GM23338 (cell line): ENCODE measurements around the gene KLF1. TPM values are rescaled to one million over a fixed set of nuclear protein-coding genes. Genes with fewer than 3 reads are reported as not detected.

Source experiments
- ATAC-seq: fragments of 200-7000 bp; cut with Tn5 transposase; 3 replicates; pipeline ENCODE4 v1.9.1; 2020
- DNase-seq: peaks from one replicate; pipeline ENCODE4 v3.0.0-alpha.2; 2015; ENCODE audit warnings: low spot score
- H2AFZ ChIP-seq: fragments of 200-600 bp; sonication (generic); 2 replicates; pipeline ENCODE4 v1.8.0; 2016; ENCODE audit warnings: antibody characterized with exemption, mild to moderate bottlenecking, moderate library complexity
- H3F3A ChIP-seq: fragments of 200-600 bp; sonication (generic); replicated peaks from 2 replicates; pipeline ENCODE4 v1.8.0; 2017; ENCODE audit warnings: antibody characterized with exemption, mixed run types, low read depth
- H3K27ac ChIP-seq: fragments of 200-600 bp; sonication (generic); 2 replicates; pipeline ENCODE4 v1.6.1; 2016; ENCODE audit warnings: low read depth
- H3K27me3 ChIP-seq: fragments of 200-600 bp; sonication (generic); 2 replicates; pipeline ENCODE4 v1.8.0; 2016; ENCODE audit warnings: mild to moderate bottlenecking, mixed run types, moderate library complexity; ENCODE audit not compliant: insufficient read depth
- H3K36me3 ChIP-seq: fragments of 200-600 bp; sonication (generic); 2 replicates; pipeline ENCODE4 v1.8.0; 2016; ENCODE audit warnings: mild to moderate bottlenecking; ENCODE audit not compliant: insufficient read depth
- H3K4me1 ChIP-seq: fragments of 200-600 bp; sonication (generic); 2 replicates; pipeline ENCODE4 v1.8.0; 2016; ENCODE audit warnings: mild to moderate bottlenecking, moderate library complexity; ENCODE audit not compliant: insufficient read depth
- H3K4me2 ChIP-seq: fragments of 200-600 bp; sonication (generic); 2 replicates; pipeline ENCODE4 v1.7.1; 2017; ENCODE audit warnings: mixed run types
- H3K4me3 ChIP-seq: fragments of 200-600 bp; sonication (generic); 2 replicates; pipeline ENCODE4 v1.6.1; 2016; ENCODE audit warnings: mixed run types
- H3K79me2 ChIP-seq: fragments of 200-600 bp; sonication (generic); replicated peaks from 2 replicates; pipeline ENCODE4 v1.8.0; 2017; ENCODE audit warnings: mild to moderate bottlenecking; ENCODE audit not compliant: insufficient read depth
- H3K9me2 ChIP-seq: fragments of 200-600 bp; sonication (generic); 2 replicates; pipeline ENCODE4 v1.8.0; 2017; ENCODE audit not compliant: insufficient read depth
- H4K20me1 ChIP-seq: fragments of 200-600 bp; sonication (generic); replicated peaks from 2 replicates; pipeline ENCODE4 v1.8.0; 2017; ENCODE audit warnings: mild to moderate bottlenecking; ENCODE audit not compliant: insufficient read depth
- H3K27ac Mint-ChIP-seq: 2 replicates; pipeline ENCODE4 v1.8.0; 2020; ENCODE audit warnings: inconsistent platforms, mild to moderate bottlenecking, moderate library complexity, mixed read lengths
- H3K27me3 Mint-ChIP-seq: 3 replicates; pipeline ENCODE4 v1.8.0; 2022; ENCODE audit warnings: low read depth, mild to moderate bottlenecking, moderate library complexity, mixed read lengths, inconsistent platforms; ENCODE audit not compliant: insufficient read depth, poor library complexity
- H3K36me3 Mint-ChIP-seq: 3 replicates; pipeline ENCODE4 v1.8.0; 2021; ENCODE audit warnings: low read depth, mild to moderate bottlenecking, inconsistent platforms, moderate library complexity, mixed read lengths
- H3K4me1 Mint-ChIP-seq: 3 replicates; pipeline ENCODE4 v1.8.0; 2020; ENCODE audit warnings: mild to moderate bottlenecking, inconsistent platforms, mixed read lengths
- H3K4me3 Mint-ChIP-seq: 3 replicates; pipeline ENCODE4 v1.8.0; 2021; ENCODE audit warnings: moderate library complexity, mild to moderate bottlenecking, inconsistent platforms, mixed read lengths
- H3K9me3 Mint-ChIP-seq: 3 replicates; pipeline ENCODE4 v1.8.0; 2020; ENCODE audit warnings: moderate library complexity, mild to moderate bottlenecking, inconsistent platforms, mixed read lengths
- CREB1 ChIP-seq: fragments of 250-450 bp; sonication (Bioruptor Pico); IDR thresholded peaks from 2 replicates; pipeline ENCODE4 v1.5.0; 2020; ENCODE audit warnings: low read depth, mild to moderate bottlenecking, moderate library complexity
- EZH2 ChIP-seq: fragments of 200-600 bp; sonication (generic); IDR thresholded peaks from one replicate; pipeline ENCODE4 v1.8.0; 2017; ENCODE audit warnings: antibody characterized with exemption, mild to moderate bottlenecking, low read depth; ENCODE audit not compliant: unreplicated experiment
- EZH2phosphoT487 ChIP-seq: fragments of 200-600 bp; sonication (generic); IDR thresholded peaks from one replicate; pipeline ENCODE4 v1.8.1; 2018; ENCODE audit warnings: antibody characterized with exemption; ENCODE audit not compliant: unreplicated experiment
- JUNB ChIP-seq: IDR thresholded peaks from one replicate; pipeline ENCODE4 v1.6.1; 2016; ENCODE audit warnings: antibody characterized with exemption; ENCODE audit not compliant: unreplicated experiment
- NANOG ChIP-seq: IDR thresholded peaks from 2 replicates; pipeline ENCODE4 v1.6.1; 2016; ENCODE audit warnings: antibody characterized with exemption, borderline replicate concordance
- POLR2AphosphoS5 ChIP-seq: IDR thresholded peaks from 2 replicates; pipeline ENCODE4 v1.6.1; 2016; ENCODE audit warnings: antibody characterized with exemption, low read depth
- STAT1 ChIP-seq: IDR thresholded peaks from one replicate; pipeline ENCODE4 v1.6.1; 2016; ENCODE audit warnings: antibody characterized with exemption; ENCODE audit not compliant: unreplicated experiment
- ZNF114 ChIP-seq: fragments of 250-450 bp; sonication (Bioruptor Pico); IDR thresholded peaks from 2 replicates; pipeline ENCODE4 v1.5.0; 2020; ENCODE audit warnings: mild to moderate bottlenecking, moderate library complexity
- ZNF331 ChIP-seq: fragments of 250-450 bp; sonication (Bioruptor Pico); IDR thresholded peaks from 2 replicates; pipeline ENCODE4 v1.5.0; 2020; ENCODE audit warnings: low read depth, mild to moderate bottlenecking, moderate library complexity
- polyA plus RNA-seq: library from polyadenylated mRNA; unstranded; fragments of >200 nt; fragmentation: Nextera tagmentation; extraction: Ambion mirVana; gene quantifications from 2 replicates; pipeline ENCODE4 v1.2.1, GENCODE V29; 2016
- total RNA-seq: library from RNA; depleted of rRNA; stranded (reverse); fragments of >200 nt; shearing (Covaris generic); gene quantifications from 2 replicates; pipeline ENCODE4 v1.2.3, GENCODE V29; 2014
- TF ChIP-seq, protein P1 (sequence below): IDR thresholded peaks from 2 replicates; pipeline ENCODE4 v1.6.1; 2016; ENCODE audit warnings: antibody characterized with exemption
- TF ChIP-seq, protein P2 (sequence below): IDR thresholded peaks from one replicate; pipeline ENCODE4 v1.6.1; 2018; ENCODE audit warnings: antibody characterized with exemption; ENCODE audit not compliant: unreplicated experiment
- TF ChIP-seq, protein P3 (sequence below): fragments of 250-450 bp; sonication (Bioruptor Pico); IDR thresholded peaks from 2 replicates; pipeline ENCODE4 v1.5.0; 2020; ENCODE audit warnings: mild to moderate bottlenecking, moderate library complexity
- TF ChIP-seq, protein P4 (sequence below), 2 experiments: fragments of 200-600 bp in 1 of 2; sonication (generic) in 1 of 2; conservative IDR thresholded peaks; 2 replicates each; pipeline versions ENCODE4 v1.5.1 to v1.6.1; 2016 to 2017; ENCODE audit warnings: antibody characterized with exemption in 2 of 2, low read depth in 2 of 2, mild to moderate bottlenecking in 2 of 2, moderate library complexity in 1 of 2

Gene KLF1
- total and polyA plus RNA-seq, 2 experiments from 2014 or later: 0.74 to 1.1 TPM

DNA sequence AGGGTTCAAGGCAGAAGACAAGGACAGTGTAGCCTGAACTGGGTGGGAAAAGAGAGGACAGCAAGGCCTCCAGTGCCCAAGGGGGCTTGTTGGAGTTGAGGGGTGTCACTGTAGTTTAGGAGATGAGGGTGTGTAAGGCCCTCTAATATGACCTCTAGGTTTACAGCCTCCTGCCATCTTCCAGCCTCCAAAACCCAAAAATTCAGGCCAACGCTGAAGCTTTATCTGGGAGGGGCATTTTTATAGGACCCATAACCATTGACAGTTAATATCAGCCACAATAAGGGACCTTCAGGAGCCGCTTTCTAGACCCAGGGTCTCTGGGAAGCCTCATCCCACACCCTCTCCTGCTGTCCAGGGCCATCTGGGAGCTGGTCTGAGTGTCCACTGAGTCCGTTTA is 2.8 kb downstream of the KLF1 start:
- H3K27me3 ChIP-seq: peaks cover 23% of the 10 kb centered on the region
- no peak overlapping the region for H3K27ac ChIP-seq
- H3K27ac Mint-ChIP-seq: no peak overlapping the region
- peaks cover 3% of the 10 kb centered on the region; the same call in 1 of the 2 replicates for H3K4me1 ChIP-seq
- H3K36me3 ChIP-seq: no peaks in the 10 kb centered on the region
- no peaks in the 10 kb centered on the region for H3K79me2 ChIP-seq
- DNase-seq (no peak), ATAC-seq (no peak)
- H2AFZ ChIP-seq: no peak overlapping the region
- H3K4me1 Mint-ChIP-seq: peaks cover 17% of the 10 kb centered on the region
- H3K9me3 Mint-ChIP-seq: peaks cover 22% of the 10 kb centered on the region
- H3K4me3 Mint-ChIP-seq: no peak overlapping the region; the same call in 2 of the 3 replicates
- TF ChIP-seq NANOG (no peak), POLR2AphosphoS5 (no peak), STAT1 (no peak), ZNF114 (CRISPR knock-in tag) (no peak), JUNB (no peak), ZNF331 (no peak), EZH2 (no peak), CREB1 (CRISPR knock-in tag) (no peak), EZH2phosphoT487 (no peak)
- TF ChIP-seq, protein P1, sequence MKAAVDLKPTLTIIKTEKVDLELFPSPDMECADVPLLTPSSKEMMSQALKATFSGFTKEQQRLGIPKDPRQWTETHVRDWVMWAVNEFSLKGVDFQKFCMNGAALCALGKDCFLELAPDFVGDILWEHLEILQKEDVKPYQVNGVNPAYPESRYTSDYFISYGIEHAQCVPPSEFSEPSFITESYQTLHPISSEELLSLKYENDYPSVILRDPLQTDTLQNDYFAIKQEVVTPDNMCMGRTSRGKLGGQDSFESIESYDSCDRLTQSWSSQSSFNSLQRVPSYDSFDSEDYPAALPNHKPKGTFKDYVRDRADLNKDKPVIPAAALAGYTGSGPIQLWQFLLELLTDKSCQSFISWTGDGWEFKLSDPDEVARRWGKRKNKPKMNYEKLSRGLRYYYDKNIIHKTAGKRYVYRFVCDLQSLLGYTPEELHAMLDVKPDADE: no peak
- TF ChIP-seq, protein P2, sequence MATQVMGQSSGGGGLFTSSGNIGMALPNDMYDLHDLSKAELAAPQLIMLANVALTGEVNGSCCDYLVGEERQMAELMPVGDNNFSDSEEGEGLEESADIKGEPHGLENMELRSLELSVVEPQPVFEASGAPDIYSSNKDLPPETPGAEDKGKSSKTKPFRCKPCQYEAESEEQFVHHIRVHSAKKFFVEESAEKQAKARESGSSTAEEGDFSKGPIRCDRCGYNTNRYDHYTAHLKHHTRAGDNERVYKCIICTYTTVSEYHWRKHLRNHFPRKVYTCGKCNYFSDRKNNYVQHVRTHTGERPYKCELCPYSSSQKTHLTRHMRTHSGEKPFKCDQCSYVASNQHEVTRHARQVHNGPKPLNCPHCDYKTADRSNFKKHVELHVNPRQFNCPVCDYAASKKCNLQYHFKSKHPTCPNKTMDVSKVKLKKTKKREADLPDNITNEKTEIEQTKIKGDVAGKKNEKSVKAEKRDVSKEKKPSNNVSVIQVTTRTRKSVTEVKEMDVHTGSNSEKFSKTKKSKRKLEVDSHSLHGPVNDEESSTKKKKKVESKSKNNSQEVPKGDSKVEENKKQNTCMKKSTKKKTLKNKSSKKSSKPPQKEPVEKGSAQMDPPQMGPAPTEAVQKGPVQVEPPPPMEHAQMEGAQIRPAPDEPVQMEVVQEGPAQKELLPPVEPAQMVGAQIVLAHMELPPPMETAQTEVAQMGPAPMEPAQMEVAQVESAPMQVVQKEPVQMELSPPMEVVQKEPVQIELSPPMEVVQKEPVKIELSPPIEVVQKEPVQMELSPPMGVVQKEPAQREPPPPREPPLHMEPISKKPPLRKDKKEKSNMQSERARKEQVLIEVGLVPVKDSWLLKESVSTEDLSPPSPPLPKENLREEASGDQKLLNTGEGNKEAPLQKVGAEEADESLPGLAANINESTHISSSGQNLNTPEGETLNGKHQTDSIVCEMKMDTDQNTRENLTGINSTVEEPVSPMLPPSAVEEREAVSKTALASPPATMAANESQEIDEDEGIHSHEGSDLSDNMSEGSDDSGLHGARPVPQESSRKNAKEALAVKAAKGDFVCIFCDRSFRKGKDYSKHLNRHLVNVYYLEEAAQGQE: no peak
- TF ChIP-seq, protein P3, sequence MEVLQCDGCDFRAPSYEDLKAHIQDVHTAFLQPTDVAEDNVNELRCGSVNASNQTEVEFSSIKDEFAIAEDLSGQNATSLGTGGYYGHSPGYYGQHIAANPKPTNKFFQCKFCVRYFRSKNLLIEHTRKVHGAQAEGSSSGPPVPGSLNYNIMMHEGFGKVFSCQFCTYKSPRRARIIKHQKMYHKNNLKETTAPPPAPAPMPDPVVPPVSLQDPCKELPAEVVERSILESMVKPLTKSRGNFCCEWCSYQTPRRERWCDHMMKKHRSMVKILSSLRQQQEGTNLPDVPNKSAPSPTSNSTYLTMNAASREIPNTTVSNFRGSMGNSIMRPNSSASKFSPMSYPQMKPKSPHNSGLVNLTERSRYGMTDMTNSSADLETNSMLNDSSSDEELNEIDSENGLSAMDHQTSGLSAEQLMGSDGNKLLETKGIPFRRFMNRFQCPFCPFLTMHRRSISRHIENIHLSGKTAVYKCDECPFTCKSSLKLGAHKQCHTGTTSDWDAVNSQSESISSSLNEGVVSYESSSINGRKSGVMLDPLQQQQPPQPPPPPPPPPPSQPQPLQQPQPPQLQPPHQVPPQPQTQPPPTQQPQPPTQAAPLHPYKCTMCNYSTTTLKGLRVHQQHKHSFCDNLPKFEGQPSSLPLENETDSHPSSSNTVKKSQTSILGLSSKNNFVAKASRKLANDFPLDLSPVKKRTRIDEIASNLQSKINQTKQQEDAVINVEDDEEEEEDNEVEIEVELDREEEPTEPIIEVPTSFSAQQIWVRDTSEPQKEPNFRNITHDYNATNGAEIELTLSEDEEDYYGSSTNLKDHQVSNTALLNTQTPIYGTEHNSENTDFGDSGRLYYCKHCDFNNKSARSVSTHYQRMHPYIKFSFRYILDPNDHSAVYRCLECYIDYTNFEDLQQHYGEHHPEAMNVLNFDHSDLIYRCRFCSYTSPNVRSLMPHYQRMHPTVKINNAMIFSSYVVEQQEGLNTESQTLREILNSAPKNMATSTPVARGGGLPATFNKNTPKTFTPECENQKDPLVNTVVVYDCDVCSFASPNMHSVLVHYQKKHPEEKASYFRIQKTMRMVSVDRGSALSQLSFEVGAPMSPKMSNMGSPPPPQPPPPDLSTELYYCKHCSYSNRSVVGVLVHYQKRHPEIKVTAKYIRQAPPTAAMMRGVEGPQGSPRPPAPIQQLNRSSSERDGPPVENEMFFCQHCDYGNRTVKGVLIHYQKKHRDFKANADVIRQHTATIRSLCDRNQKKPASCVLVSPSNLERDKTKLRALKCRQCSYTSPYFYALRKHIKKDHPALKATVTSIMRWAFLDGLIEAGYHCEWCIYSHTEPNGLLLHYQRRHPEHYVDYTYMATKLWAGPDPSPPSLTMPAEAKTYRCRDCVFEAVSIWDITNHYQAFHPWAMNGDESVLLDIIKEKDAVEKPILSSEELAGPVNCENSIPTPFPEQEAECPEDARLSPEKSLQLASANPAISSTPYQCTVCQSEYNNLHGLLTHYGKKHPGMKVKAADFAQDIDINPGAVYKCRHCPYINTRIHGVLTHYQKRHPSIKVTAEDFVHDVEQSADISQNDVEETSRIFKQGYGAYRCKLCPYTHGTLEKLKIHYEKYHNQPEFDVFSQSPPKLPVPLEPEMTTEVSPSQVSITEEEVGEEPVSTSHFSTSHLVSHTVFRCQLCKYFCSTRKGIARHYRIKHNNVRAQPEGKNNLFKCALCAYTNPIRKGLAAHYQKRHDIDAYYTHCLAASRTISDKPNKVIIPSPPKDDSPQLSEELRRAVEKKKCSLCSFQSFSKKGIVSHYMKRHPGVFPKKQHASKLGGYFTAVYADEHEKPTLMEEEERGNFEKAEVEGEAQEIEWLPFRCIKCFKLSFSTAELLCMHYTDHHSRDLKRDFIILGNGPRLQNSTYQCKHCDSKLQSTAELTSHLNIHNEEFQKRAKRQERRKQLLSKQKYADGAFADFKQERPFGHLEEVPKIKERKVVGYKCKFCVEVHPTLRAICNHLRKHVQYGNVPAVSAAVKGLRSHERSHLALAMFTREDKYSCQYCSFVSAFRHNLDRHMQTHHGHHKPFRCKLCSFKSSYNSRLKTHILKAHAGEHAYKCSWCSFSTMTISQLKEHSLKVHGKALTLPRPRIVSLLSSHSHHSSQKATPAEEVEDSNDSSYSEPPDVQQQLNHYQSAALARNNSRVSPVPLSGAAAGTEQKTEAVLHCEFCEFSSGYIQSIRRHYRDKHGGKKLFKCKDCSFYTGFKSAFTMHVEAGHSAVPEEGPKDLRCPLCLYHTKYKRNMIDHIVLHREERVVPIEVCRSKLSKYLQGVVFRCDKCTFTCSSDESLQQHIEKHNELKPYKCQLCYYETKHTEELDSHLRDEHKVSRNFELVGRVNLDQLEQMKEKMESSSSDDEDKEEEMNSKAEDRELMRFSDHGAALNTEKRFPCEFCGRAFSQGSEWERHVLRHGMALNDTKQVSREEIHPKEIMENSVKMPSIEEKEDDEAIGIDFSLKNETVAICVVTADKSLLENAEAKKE: no peak
- TF ChIP-seq, protein P4, sequence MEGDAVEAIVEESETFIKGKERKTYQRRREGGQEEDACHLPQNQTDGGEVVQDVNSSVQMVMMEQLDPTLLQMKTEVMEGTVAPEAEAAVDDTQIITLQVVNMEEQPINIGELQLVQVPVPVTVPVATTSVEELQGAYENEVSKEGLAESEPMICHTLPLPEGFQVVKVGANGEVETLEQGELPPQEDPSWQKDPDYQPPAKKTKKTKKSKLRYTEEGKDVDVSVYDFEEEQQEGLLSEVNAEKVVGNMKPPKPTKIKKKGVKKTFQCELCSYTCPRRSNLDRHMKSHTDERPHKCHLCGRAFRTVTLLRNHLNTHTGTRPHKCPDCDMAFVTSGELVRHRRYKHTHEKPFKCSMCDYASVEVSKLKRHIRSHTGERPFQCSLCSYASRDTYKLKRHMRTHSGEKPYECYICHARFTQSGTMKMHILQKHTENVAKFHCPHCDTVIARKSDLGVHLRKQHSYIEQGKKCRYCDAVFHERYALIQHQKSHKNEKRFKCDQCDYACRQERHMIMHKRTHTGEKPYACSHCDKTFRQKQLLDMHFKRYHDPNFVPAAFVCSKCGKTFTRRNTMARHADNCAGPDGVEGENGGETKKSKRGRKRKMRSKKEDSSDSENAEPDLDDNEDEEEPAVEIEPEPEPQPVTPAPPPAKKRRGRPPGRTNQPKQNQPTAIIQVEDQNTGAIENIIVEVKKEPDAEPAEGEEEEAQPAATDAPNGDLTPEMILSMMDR (conservative IDR thresholded peaks at IDR 0.05; ENCODE audit: low read depth in 2 of 2): no peak
- peaks cover 26% of the 10 kb centered on the region for H3F3A ChIP-seq
- peak overlapping the region; percentile 93; the same call in 1 of the 2 replicates for H3K4me3 ChIP-seq
- peak overlapping the region; percentile 91 for H3K4me2 ChIP-seq
- peaks cover 9% of the 10 kb centered on the region; the same call in 2 of the 3 replicates for H3K36me3 Mint-ChIP-seq
- no peaks in the 10 kb centered on the region for H4K20me1 ChIP-seq
- peaks cover 31% of the 10 kb centered on the region for H3K27me3 Mint-ChIP-seq
- no peaks in the 10 kb centered on the region; the same call in 1 of the 2 replicates for H3K9me2 ChIP-seq
